Measurements from ENCODE around the gene ZNF334.

The ZNF334 gene

DNA sequence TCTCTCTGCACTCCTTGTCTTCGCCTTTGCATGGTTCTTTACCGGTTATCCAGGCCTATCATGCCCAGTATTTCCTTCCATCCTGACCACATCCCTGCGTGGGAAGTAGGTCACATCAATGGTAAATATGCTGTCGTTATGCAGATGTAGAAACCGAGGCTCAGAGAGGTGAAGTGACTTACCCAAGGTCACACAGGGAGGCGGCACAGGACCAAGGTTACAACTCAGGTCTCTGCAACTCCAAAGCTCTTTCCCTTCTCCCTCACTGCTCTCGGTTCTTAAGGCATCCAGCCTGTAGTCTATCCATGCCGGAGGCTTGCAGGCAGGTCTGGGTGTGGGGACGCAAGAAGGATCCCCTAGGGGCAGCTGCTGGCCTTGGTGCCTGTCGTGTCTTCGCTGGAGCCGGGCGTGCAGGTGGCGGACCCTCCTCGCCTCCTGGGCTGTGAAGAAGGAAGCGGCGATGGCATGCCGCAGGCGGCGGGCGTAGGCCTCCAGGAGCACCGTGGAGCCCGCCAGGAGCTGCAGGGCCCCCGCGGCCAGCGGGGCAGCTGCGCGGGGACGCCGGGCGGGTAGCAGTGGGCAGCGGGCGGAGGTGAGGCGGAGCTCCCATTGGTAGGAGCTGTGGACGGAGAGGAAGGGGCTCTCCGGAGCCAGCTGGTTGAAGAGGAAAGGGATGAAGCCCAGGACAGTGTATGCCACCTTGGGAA lies 28.0 kb upstream of the ZNF334 start:
- Mint-ChIP-seq H3K27me3 (peaks cover 33% of the 10 kb centered on the region), H3K36me3 (ENCODE audit: insufficient read depth) (no peaks in the 10 kb centered on the region)

GRCh38 chr20:46539113-46539512 lies 25.8 kb upstream of the ZNF334 start:
- Mint-ChIP-seq H3K27me3 (peaks cover 33% of the 10 kb centered on the region), H3K9me3 (no peaks in the 10 kb centered on the region), H3K4me1 (no peaks in the 10 kb centered on the region), H3K36me3 (ENCODE audit: insufficient read depth) (no peaks in the 10 kb centered on the region), H3K27ac (ENCODE audit: low read depth) (no peak overlapping the region), H3K4me3 (no peak overlapping the region)
- ATAC-seq (replicated peaks; ENCODE audit: extremely low read depth, poor library complexity, severe bottlenecking) (no peak), DNase-seq (ENCODE audit: low spot score in 2 of 2) (no peak)

More for the DNA sequence above, 28.0 kb upstream of the ZNF334 start:
- Mint-ChIP-seq H3K27ac (ENCODE audit: low read depth) (no peak overlapping the region), H3K9me3 (no peaks in the 10 kb centered on the region), H3K4me3 (no peak overlapping the region), H3K4me1 (peaks cover 5% of the 10 kb centered on the region)
- DNase-seq (ENCODE audit: low spot score in 2 of 2) (no peak), ATAC-seq (replicated peaks; ENCODE audit: extremely low read depth, poor library complexity, severe bottlenecking) (no peak)

DNA sequence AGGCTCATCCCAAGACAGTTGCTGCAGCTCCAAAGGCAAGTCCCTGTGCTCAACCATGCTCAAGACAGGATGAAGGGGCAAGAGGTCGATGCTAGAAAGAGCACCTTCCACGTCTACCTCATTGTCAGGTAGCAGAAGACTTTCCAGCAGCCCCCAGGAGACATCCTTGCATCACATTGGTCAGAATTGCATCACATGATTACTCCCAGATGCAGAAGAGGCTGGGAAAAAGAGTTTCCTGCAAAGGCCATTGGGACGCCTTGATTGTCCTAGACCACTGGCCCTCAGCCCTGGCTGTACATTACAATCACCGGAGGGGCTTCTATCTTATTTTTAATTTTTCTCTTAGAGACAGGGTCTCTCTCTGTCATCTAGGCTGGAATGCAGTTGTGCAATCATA lies 17.3 kb upstream of the ZNF334 start:
- H3K27ac Mint-ChIP-seq (ENCODE audit: low read depth): no peak overlapping the region

GRCh38 chr20:46523696-46524328 lies 10.5 kb upstream of the ZNF334 start:
- no peaks in the 10 kb centered on the region for H3K36me3 Mint-ChIP-seq (ENCODE audit: insufficient read depth)
- ATAC-seq (replicated peaks; ENCODE audit: extremely low read depth, poor library complexity, severe bottlenecking): no peak

More for the DNA sequence above, 17.3 kb upstream of the ZNF334 start:
- no peaks in the 10 kb centered on the region for H3K4me1 Mint-ChIP-seq
- peaks cover 21% of the 10 kb centered on the region for H3K27me3 Mint-ChIP-seq
- no peaks in the 10 kb centered on the region for H3K36me3 Mint-ChIP-seq (ENCODE audit: insufficient read depth)
- H3K4me3 Mint-ChIP-seq: no peak overlapping the region
- no peak for DNase-seq (ENCODE audit: low spot score in 2 of 2)
- no peak for ATAC-seq (replicated peaks; ENCODE audit: extremely low read depth, poor library complexity, severe bottlenecking)
- H3K9me3 Mint-ChIP-seq: no peaks in the 10 kb centered on the region

GRCh38 chr20:46523108-46523507 lies 9.7 kb upstream of the ZNF334 start:
- H3K9me3 Mint-ChIP-seq: no peaks in the 10 kb centered on the region
- H3K36me3 Mint-ChIP-seq (ENCODE audit: insufficient read depth): no peaks in the 10 kb centered on the region
- H3K4me3 Mint-ChIP-seq: no peak overlapping the region
- H3K27me3 Mint-ChIP-seq: peaks cover 13% of the 10 kb centered on the region
- H3K4me1 Mint-ChIP-seq: no peaks in the 10 kb centered on the region
- H3K27ac Mint-ChIP-seq (ENCODE audit: low read depth): no peak overlapping the region
- ATAC-seq (replicated peaks; ENCODE audit: extremely low read depth, poor library complexity, severe bottlenecking) (no peak), DNase-seq (ENCODE audit: low spot score in 2 of 2) (no peak)

More at GRCh38 chr20:46523696-46524328, 10.5 kb upstream of the ZNF334 start:
- Mint-ChIP-seq H3K27ac (ENCODE audit: low read depth) (no peak overlapping the region), H3K4me1 (no peaks in the 10 kb centered on the region), H3K4me3 (no peak overlapping the region), H3K27me3 (peaks cover 20% of the 10 kb centered on the region), H3K9me3 (no peaks in the 10 kb centered on the region)
- DNase-seq (ENCODE audit: low spot score in 2 of 2): no peak

DNA sequence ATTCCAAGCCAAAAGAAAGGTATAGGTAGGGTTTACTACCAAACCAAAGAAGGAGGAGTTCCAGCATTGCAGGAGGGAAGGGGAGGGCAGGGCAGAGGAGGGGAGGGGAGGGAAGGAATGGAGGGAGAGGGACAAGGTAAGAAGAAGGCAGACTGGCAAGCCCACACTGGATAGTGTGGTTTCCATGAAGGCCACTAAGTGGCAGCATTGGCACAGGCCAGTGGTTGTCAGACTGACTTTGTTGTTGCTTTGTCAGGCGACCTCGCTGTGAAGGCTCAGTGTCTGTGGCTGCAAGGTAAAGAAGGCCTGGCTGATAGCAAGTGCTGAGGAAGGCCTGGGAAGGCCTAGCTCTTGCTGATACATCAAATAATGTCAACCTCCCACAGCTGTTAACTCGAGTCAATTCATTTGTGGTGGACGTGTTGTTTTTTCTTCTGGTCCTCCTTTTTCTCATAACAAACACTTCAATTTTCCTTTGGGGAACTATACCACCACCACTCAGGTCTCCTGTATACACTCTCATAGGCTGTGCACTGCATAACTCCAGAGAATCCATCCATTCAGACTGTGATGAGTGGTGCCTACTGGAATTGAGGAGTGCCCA lies 7.7 kb upstream of the ZNF334 start:
- peaks cover 10% of the 10 kb centered on the region for H3K27me3 Mint-ChIP-seq
- DNase-seq (ENCODE audit: low spot score in 2 of 2) (peak; percentile 25 to 27), ATAC-seq (replicated peaks; ENCODE audit: extremely low read depth, poor library complexity, severe bottlenecking) (peak; percentile 64)
- no peak overlapping the region for H3K27ac Mint-ChIP-seq (ENCODE audit: low read depth)
- no peaks in the 10 kb centered on the region for H3K4me1 Mint-ChIP-seq
- no peak overlapping the region for H3K4me3 Mint-ChIP-seq
- no peaks in the 10 kb centered on the region for H3K9me3 Mint-ChIP-seq
- H3K36me3 Mint-ChIP-seq (ENCODE audit: insufficient read depth): no peaks in the 10 kb centered on the region

DNA sequence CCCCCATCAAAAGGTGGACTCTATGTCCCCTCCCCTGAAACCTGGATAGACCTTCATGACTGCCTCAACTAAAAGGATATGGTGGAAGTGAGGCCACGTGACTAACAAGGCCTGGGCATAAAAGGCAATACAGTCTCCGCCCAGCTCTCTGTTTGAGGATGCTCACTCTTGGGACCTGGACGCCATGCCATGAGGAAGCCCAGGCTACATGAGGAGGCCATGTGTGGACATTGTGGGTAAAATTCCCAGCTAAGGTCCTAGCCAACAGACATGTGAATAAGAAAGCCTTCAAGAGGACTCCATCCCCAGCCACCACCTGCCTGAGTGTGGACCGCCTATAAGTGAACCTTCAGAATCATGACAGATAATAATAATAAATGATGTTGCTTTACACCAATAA lies 7.2 kb upstream of the ZNF334 start:
- no peaks in the 10 kb centered on the region for H3K36me3 Mint-ChIP-seq (ENCODE audit: insufficient read depth)
- H3K4me1 Mint-ChIP-seq: no peaks in the 10 kb centered on the region
- ATAC-seq (replicated peaks; ENCODE audit: extremely low read depth, poor library complexity, severe bottlenecking) (no peak), DNase-seq (ENCODE audit: low spot score in 2 of 2) (no peak)
- no peak overlapping the region for H3K4me3 Mint-ChIP-seq
- H3K9me3 Mint-ChIP-seq: no peaks in the 10 kb centered on the region
- H3K27ac Mint-ChIP-seq (ENCODE audit: low read depth): no peak overlapping the region
- peaks cover 10% of the 10 kb centered on the region for H3K27me3 Mint-ChIP-seq

DNA sequence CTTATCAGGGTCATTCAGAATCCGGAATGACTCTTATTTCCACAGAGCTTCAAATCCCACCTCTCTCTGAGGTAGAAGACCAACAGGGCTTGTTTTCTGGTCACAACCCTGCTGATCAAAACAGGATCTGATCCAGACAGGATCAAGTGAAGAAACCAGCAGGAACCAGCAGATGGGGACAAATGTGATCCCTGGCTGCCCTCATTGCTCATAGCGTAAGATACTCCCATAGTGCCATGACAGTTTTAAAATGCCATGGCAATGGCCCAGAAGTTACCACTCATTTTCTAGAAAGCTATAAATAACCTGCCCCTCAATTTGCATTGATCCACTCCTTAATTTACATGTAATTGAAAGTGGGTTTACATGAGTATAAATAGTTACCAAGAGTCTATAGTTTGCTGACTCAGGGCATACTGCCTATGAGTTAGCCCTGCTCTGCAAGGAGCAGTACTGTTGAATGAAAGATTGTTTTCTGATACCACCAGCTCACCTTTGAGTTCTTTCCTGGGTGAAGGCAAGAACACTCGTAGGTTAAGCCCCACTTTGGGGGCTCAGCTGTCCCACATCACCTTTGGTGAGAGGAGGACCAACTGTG lies 6.2 kb upstream of the ZNF334 start:
- H3K36me3 Mint-ChIP-seq (ENCODE audit: insufficient read depth): no peaks in the 10 kb centered on the region
- DNase-seq (ENCODE audit: low spot score in 2 of 2) (no peak), ATAC-seq (replicated peaks; ENCODE audit: extremely low read depth, poor library complexity, severe bottlenecking) (no peak)
- H3K4me3 Mint-ChIP-seq: no peak overlapping the region
- H3K27ac Mint-ChIP-seq (ENCODE audit: low read depth): no peak overlapping the region
- no peaks in the 10 kb centered on the region for H3K4me1 Mint-ChIP-seq
- peaks cover 15% of the 10 kb centered on the region for H3K27me3 Mint-ChIP-seq
- no peaks in the 10 kb centered on the region for H3K9me3 Mint-ChIP-seq

DNA sequence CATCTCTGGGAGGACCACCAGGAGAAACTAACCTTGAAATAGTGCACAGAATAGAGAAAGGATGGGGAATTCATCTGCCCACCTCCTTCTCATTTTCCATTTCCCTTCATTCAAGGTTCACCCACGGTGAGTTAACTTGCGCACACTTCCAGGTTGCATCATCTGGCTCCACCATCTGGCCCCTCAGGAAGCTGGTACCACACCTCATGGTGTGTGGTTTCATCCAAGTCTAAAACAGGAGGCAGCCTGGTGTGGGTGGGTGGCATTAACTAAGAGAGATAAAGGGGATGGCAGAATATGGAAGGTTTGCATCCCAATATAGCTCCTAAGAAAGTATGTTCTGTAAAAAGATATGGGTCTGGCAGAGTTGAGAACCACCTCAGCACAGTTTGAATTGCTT lies 3.8 kb downstream of the ZNF334 start:
- ATAC-seq (replicated peaks; ENCODE audit: extremely low read depth, poor library complexity, severe bottlenecking) (no peak), DNase-seq (ENCODE audit: low spot score in 2 of 2) (no peak)
- no peaks in the 10 kb centered on the region for H3K9me3 Mint-ChIP-seq
- H3K4me3 Mint-ChIP-seq: no peak overlapping the region
- H3K36me3 Mint-ChIP-seq (ENCODE audit: insufficient read depth): no peaks in the 10 kb centered on the region
- no peaks in the 10 kb centered on the region for H3K4me1 Mint-ChIP-seq
- no peak overlapping the region for H3K27ac Mint-ChIP-seq (ENCODE audit: low read depth)
- H3K27me3 Mint-ChIP-seq: peaks cover 95% of the 10 kb centered on the region

DNA sequence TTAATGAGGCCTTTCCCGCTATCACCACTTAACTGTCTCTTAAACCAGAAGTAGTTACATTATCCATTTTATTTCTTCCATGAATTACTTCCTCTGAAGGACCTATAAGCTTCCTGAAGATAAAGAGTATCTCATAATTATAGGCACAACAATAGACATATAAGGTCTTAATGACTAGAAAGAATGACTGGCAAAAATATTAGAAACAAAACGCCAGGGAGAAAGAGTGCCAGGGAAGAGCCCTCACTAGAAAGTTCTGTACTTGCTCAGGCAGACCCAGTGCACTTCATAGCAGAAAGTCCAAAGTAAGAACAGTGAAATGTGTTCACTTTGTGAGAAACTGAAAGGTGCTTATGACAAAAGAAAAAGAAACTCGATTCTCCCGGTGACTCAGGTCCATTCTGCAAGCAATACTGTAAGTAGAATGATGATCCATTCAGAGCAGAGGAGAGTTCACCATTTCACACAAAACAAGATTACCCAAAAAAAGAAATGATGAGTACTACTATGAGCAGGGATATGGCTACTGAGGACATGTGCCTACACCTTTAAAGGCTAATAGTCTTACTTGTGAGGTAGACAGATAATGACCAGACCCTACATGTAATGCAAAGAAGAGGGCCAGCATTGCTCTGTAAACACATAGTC lies 5.5 kb downstream of the ZNF334 start:
- Mint-ChIP-seq H3K27ac (ENCODE audit: low read depth) (no peak overlapping the region), H3K27me3 (peaks cover 95% of the 10 kb centered on the region), H3K4me1 (no peaks in the 10 kb centered on the region), H3K9me3 (peaks cover 8% of the 10 kb centered on the region), H3K36me3 (ENCODE audit: insufficient read depth) (peaks cover 3% of the 10 kb centered on the region), H3K4me3 (no peak overlapping the region)
- ATAC-seq (replicated peaks; ENCODE audit: extremely low read depth, poor library complexity, severe bottlenecking) (no peak), DNase-seq (ENCODE audit: low spot score in 2 of 2) (no peak)

DNA sequence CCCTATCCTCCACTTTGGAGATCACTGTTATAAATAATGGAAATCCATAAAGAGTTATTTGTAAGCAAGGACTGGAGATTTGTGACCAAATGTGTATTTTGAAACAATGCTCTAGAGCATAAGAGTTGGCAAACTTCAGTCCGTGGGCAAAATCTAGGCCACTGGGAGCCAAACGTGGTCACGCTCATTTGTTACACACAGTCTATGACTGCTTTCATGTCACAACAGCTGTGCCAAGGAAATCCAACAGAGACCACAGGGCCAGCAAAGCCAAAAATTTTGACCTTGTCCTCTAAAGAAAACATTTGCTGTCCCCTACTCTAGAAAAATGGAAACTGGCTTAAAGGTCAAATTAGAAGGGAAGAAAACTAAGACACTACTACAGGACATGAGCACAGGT lies 7.9 kb downstream of the ZNF334 start:
- DNase-seq (ENCODE audit: low spot score in 2 of 2): no peak
- Mint-ChIP-seq H3K27me3 (peaks cover 79% of the 10 kb centered on the region), H3K4me3 (no peak overlapping the region), H3K27ac (ENCODE audit: low read depth) (no peak overlapping the region), H3K4me1 (no peaks in the 10 kb centered on the region), H3K36me3 (ENCODE audit: insufficient read depth) (peaks cover 3% of the 10 kb centered on the region), H3K9me3 (peaks cover 24% of the 10 kb centered on the region)
- no peak for ATAC-seq (replicated peaks; ENCODE audit: extremely low read depth, poor library complexity, severe bottlenecking)

- Mint-ChIP-seq H3K9me3 (peaks cover 24% of the 10 kb centered on the region), H3K27me3 (peaks cover 59% of the 10 kb centered on the region), H3K36me3 (ENCODE audit: insufficient read depth) (peaks cover 3% of the 10 kb centered on the region), H3K27ac (ENCODE audit: low read depth) (no peak overlapping the region), H3K4me1 (no peaks in the 10 kb centered on the region), H3K4me3 (no peak overlapping the region)
- ATAC-seq (replicated peaks; ENCODE audit: extremely low read depth, poor library complexity, severe bottlenecking) (no peak), DNase-seq (ENCODE audit: low spot score in 2 of 2) (no peak)
These were observed 11.4 kb downstream of the ZNF334 start for GRCh38 chr20:46501961-46502360.
